Measurements from ENCODE around the gene ZNF35.
"Not testable (repeated sequence)": the region's sequence is repeated elsewhere in the genome, so short reads cannot be mapped to it uniquely, and the experiment has no call there.

ZNF35 gene

GRCh38 chr3:44648564-44649229 is at the start of gene ZNF35:
ZNF35 (plus strand) TSS chr3:44648732; CDS start chr3:44651068, 2,336 bp downstream.
- peak; percentile 71 for DNase-seq

DNA sequence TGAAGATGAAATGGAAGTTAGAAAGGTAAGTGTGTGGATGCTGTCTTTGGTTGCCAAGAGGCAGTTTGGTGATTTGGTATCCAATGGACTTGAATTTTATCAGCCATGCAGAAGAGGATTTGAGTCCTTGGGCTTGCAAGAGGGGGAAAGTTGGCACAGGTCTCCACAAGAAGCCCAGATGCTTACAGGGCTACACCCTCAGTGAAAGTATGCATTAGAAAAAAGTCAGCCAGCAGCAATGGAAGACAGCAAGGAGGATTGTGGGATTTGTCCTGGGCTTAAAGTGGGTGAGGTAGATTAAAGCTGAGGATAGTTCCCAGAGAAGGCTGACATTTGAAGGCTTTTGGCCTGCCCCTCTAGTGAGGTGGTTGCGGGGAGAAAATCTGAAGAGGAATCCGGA is 46.8 kb upstream of the ZNF35 start:
- no peak for DNase-seq

- DNase-seq: no peak
Measured at GRCh38 chr3:44612678-44613077, 35.9 kb upstream of the ZNF35 start.

DNA sequence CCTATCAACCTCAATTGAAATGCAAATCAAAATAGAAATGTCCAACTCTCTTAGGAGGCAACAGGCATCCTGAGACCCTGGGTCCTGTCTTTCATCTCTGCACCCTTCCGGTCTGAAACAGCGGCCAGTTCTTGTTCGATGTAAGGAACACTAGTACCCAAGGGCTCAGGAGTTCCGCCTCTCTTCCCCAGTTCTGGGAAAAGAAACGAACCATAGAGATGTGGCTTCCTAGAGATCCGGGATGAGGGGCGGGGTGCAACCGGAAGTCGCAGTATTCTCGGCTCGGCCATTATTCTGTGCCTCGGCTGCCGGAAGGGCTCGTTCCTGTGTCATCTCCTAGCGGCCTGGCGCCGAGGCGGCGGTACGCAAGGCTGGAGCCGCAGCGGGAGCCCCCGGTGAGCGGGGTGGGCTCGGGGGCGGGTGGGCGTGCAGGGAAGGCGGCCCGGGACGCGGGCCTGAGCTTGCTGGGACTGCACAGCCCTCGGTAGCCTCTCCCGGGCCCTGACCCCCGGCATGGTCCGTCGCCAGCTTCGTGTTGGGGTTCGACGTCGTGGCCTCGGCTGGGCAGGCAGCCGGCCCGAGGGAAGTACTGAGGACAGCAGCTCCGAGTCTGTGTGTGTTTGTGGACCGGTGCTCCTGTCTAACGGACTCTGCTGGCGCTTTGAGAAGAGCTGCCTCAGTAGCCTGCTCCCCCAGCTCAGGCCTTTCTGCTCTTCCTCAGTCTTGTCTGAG is 23.6 kb upstream of the ZNF35 start, which contains the start of gene ZNF197:
TSS of gene ZNF197 (plus strand) at position 288 of the 732 bp plus-strand sequence. CDS start 4,119 bp downstream, outside the sequence.
- peak; percentile 70 for DNase-seq

DNA sequence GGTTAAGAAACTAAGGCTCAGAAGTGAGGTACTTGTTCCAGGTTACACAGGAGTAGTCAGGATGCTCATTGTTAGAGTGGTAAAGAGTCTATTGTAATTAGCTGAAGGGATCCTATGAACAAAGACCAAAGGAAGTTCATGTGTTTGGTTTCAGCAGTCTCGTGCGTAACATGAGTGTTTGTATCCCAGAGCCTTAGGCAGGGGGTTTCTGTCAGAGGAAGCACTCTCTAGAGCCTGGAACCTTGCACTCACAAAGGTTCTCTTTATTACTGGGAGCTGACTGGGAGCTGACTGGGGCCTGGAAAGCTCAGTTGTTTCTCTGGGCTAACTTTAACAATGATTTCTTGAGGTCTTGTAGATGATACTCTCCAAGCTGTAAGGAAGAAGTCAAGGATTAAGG is 19.8 kb upstream of the ZNF35 start:
- DNase-seq: no peak

GRCh38 chr3:44632193-44632592 is 16.3 kb upstream of the ZNF35 start:
- DNase-seq: no peak

DNA sequence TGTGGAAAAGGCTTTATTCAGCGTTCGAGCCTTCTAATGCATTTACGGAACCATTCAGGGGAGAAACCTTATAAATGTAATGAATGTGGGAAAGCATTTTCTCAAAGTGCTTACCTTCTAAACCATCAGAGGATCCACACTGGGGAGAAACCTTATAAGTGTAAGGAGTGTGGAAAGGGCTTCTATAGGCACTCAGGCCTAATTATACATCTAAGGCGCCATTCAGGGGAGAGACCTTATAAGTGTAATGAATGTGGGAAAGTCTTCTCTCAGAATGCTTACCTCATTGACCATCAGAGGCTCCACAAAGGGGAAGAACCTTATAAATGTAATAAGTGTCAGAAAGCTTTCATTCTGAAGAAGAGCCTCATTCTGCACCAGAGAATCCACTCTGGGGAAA is 6.2 kb upstream of the ZNF35 start:
- DNase-seq: no peak

- no peak for DNase-seq
Measured at GRCh38 chr3:44643024-44643423, 5.5 kb upstream of the ZNF35 start.

- DNase-seq: no peak
Measured at GRCh38 chr3:44647771-44648170, 761 bp upstream of the ZNF35 start.

DNA sequence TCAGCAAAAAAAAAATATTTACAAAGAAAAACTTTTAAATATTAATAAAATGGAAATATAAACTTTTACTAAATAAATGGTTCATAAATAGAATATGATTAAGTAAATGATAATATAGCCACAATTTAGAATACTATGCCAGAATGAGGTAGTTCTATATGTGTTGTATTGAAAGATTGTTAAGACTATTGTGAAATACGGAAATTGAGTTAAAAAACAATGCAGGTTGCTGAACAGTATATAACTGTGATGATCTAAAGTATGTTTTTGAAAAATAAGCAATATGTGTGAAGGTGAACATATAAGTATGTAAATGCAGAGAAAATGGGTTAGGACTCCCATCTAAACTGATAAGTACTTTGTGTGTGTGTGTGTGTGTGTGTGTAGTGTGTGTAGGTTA is 1.2 kb downstream of the ZNF35 start:
- no peak for DNase-seq

- DNase-seq: no peak
Measured at GRCh38 chr3:44654039-44654438, 5.5 kb downstream of the ZNF35 start.

- DNase-seq: no peak
Measured at GRCh38 chr3:44659015-44659414, 10.5 kb downstream of the ZNF35 start.

DNA sequence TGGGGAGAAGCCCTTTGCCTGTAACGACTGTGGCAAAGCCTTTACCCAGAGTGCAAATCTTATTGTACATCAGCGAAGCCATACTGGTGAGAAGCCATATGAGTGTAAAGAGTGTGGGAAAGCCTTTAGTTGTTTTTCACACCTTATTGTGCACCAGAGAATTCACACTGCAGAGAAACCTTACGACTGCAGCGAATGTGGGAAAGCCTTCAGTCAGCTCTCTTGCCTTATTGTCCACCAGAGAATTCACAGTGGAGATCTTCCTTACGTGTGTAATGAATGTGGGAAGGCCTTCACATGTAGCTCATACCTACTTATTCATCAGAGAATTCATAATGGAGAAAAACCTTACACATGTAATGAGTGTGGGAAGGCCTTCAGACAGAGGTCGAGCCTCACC is 10.9 kb downstream of the ZNF35 start:
- no peak for DNase-seq

DNA sequence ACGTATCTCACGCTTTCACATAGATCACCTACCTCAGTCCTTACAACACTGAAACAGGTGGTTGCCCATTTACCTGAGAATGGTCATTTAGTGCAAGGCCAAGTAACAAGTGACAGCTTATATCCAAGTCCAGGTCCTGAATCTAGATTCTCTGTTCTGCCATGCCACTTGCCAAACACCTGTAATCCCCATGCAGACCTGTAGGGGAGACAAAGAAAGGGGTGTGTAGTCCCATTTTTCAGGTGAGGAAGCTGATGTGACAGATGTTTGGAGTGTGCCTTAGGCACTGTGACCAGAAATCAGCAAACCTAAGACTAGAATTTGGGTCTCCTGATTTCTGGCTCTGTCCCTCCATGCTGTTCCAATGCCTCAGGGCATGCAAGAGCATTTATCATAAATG is 12.7 kb downstream of the ZNF35 start:
- no peak for DNase-seq

- no peak for DNase-seq
Measured at GRCh38 chr3:44665173-44665572, 16.6 kb downstream of the ZNF35 start.

DNA sequence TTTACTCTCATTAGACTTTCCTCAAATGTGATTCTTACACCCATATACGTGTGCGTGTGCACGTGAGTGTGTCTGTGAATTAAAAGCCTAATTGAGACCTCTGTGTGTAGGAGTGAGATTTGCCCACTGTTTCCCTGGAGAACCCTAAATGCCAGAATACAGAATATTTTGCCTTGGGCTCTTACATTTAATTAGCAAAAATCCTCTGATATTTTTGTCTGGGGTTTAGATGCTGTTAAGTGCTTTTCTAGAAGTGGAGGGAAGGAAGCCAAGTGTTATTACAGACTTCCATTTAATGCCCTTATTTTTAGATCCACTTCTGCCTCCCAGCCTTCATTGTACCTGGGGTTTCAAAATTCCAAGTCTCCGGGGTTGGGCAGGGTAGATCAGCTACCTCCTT is 17.8 kb downstream of the ZNF35 start:
- DNase-seq: no peak

DNA sequence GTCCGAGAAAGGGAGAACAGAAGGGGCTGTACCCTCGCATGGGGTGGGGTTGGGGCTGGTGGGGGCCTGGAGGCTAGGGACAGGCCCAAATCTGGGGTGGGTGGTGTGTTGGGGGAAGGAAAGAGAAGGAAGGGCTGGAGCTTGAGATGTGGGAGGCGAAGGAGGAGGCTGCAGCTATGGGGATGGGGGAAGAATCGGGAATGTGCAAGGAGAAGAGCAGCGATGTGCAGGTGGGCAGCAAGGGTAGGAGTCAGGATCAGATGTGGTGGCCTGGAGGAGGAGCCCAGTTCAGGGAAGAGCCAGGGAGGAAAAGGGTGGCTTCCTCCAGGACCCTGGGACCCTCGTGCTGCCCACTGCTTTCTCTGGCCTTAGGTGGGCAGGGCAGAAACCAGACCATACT is 21.2 kb downstream of the ZNF35 start:
- no peak for DNase-seq

DNA sequence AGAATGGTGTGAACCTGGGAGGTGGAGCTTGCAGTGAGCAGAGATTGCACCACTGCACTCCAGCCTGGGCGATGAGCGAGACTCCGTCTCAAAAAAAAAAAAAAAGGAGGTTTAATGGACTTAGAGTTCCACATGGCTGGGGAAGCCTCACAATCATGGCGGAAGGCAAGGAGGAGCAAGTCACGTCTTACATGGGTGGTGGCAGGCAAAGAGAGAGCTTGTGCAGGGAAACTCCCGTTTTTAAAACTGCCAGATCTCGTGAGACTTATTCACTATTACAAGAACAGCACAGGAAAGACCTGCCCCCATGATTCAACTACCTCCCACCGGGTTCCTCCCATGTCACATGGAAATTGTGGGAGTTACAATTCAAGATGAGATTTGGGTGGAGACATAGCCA is 24.9 kb downstream of the ZNF35 start:
- DNase-seq: not testable (repeated sequence)

DNA sequence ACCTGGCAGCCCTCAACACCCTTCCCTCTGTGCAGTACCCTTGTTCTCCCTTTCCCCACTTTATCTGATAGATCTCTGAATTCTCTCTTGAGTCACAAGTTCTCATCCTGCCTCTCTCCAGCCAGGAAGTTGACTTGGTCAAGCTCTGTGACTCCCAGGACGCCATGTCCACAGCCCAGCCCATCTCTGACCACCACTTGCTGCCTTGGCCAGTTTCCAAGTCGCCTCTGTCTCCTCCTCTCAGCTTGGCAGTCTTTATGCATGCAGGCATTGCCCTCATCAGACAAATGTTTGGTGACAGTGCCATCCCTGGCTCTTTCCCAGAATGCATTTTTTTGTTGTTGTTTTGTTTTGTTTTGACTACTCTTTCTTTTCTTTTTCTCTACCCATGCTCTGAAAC is 25.7 kb downstream of the ZNF35 start:
- no peak for DNase-seq

DNA sequence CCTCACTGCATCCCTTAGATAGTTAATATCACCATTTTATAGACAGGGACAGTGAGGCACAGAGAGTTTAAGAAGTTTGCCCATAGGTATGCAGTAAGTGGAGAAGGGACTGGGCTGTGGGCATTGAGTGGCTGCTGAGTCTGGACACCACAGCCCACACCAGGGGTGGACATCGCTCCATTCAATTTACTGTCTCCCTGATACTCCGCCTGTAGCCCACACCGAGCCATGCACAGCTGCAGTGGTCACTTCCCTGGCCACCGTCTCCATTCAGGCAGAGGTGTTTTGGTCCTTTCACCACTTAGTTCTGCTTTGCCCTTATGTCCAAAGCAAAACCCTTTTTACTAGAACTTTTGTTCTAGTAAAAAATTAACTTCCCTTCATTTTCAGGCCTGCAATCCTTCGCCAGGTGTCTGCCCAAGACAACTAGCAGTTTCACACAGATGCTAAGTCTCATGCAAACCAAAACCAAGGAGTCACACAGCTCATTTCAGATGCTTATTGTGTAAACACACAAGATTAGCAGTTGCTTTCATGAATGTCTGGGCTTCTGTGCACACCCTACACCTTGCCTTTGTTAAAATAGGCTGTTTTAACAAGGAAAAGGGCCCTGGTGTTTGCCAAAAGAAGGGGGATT is 30.1 kb downstream of the ZNF35 start:
- DNase-seq: no peak

GRCh38 chr3:44680921-44681455 is 32.5 kb downstream of the ZNF35 start:
- no peak for DNase-seq

- DNase-seq: no peak
Measured at GRCh38 chr3:44682182-44682896, 33.8 kb downstream of the ZNF35 start.

DNA sequence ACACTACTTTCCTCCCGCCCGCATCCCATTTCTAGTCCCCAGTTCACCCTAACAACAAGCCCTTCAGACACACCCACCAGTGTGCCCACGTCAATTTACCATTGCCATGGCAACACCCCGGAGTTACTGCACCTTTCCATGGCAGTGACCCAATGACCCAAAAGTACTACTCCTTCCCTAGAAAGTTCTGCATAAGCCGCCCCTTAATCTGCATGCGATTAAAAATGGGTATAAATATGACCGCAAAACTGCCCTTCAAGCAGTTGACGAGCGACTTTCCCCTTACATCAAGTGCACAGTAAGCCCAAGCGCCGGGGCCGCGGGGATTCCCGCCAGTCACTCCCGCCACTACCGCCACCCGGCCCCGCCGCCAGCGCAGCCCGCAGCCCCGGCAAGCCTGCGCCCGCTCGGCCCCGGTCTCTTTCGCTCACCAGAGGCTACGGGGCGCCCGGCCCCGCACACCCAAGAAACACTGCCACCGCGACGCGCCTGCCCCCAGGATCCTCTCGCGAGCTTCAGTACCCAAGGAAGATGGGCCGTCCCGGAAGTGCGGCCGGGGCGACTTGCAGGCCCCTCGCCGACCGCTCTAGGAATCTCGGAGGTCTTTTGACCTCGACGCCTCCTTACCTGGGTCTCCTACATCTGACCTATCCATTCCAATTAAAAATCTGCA is 36.7 kb downstream of the ZNF35 start:
- DNase-seq: peak; percentile 24

Data from NCI-H748 treated with DMSO at 0.1 percent for 48 hours (cell line).